A673 (cell line): Measurements from ENCODE around the gene HYAL2.

ENCODE experiments used
- CTCF ChIP-seq: fragments of 300-800, 200-600 bp; sonication (generic); conservative IDR thresholded peaks from 2 replicates; pipeline ENCODE4 v1.5.1; 2017; ENCODE audit warnings: low read depth, mild to moderate bottlenecking, antibody characterized with exemption, low read length, moderate library complexity, mixed read lengths
- EZH2 ChIP-seq: fragments of 200-600 bp; sonication (generic); IDR thresholded peaks from 2 replicates; pipeline ENCODE4 v1.6.1; 2017; ENCODE audit warnings: borderline replicate concordance, low read depth, mild to moderate bottlenecking, mixed read lengths, antibody characterized with exemption, low read length; ENCODE audit not compliant: poor library complexity, severe bottlenecking

DNA sequence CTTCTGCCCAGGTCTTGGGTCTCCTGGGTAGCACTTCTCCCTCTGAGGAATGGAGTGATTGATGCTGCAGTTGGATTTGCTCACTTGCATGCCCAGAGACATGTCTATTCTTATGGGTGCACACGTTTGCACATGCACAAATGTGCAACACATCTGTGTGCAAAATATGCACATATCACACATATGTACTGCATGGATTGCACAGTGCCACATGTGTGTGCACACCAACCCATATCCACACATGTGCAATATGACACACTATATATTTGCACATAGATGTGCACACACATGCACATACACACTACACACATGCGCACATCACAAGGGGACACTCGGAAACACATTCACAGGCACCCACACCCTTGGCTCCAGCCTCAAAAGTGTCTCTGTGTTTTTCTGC is 54.3 kb downstream of the HYAL2 start:
- TF ChIP-seq EZH2 (no peak), CTCF (no peak)
